Fibroblast of lung (primary cell): ENCODE results near the gene LYAR. TPM values are rescaled to one million over a fixed set of nuclear protein-coding genes. Genes with fewer than 3 reads are reported as not detected.
A peak's percentile ranks its signal among the peaks of the same experiment; 100 is the strongest.

Experiments
- DNase-seq, 2 donors: peaks; one replicate each; pipeline versions ENCODE4 v3.0.0 to v3.0.0-alpha.2; 2010; ENCODE audit warnings: low read depth in 2 of 2
- H2AFZ ChIP-seq: 2 replicates; pipeline ENCODE4 v1.5.1; 2012; ENCODE audit warnings: low read length, control low read depth, inconsistent platforms
- H3K27ac ChIP-seq: 2 replicates; pipeline ENCODE4 v1.5.1; 2011; ENCODE audit warnings: low read length, control low read depth; ENCODE audit not compliant: insufficient read depth
- H3K27me3 ChIP-seq: 2 replicates; pipeline ENCODE4 v1.5.1; 2011; ENCODE audit warnings: mild to moderate bottlenecking, low read length; ENCODE audit not compliant: control insufficient read depth, insufficient read depth
- H3K36me3 ChIP-seq: 2 replicates; pipeline ENCODE4 v1.5.1; 2011; ENCODE audit warnings: low read length; ENCODE audit not compliant: control insufficient read depth, insufficient read depth
- H3K4me1 ChIP-seq: 2 replicates; pipeline ENCODE4 v1.5.1; 2011; ENCODE audit warnings: low read length; ENCODE audit not compliant: control insufficient read depth, insufficient read depth; ENCODE audit errors: extremely low read depth
- H3K4me2 ChIP-seq: 2 replicates; pipeline ENCODE4 v1.5.1; 2011; ENCODE audit warnings: low read length, control low read depth; ENCODE audit not compliant: insufficient read depth; ENCODE audit errors: extremely low read depth
- H3K4me3 ChIP-seq, 4 experiments: fragments of 200-600 bp in 1 of 4; sonication (generic) in 1 of 4; replicated peaks in 1 of 4; 2 replicates each; pipeline ENCODE4 v1.5.1; 2011 to 2016; ENCODE audit warnings: low read length in 4 of 4, low read depth in 3 of 4, mild to moderate bottlenecking in 3 of 4, control low read depth in 2 of 4, inconsistent platforms in 1 of 4, mixed read lengths in 1 of 4; ENCODE audit not compliant: insufficient read depth in 1 of 4; ENCODE audit errors: control extremely low read depth in 1 of 4
- H3K79me2 ChIP-seq: 2 replicates; pipeline ENCODE4 v1.5.1; 2012; ENCODE audit warnings: mild to moderate bottlenecking, low read length, inconsistent platforms; ENCODE audit not compliant: control insufficient read depth, insufficient read depth
- H3K9ac ChIP-seq: 2 replicates; pipeline ENCODE4 v1.5.1; 2011; ENCODE audit warnings: mild to moderate bottlenecking, low read length, control low read depth; ENCODE audit not compliant: insufficient read depth
- H3K9me3 ChIP-seq: 2 replicates; pipeline ENCODE4 v1.5.1; 2012; ENCODE audit warnings: low read depth, low read length; ENCODE audit not compliant: control insufficient read depth, insufficient read depth
- H4K20me1 ChIP-seq: 2 replicates; pipeline ENCODE4 v1.5.1; 2011; ENCODE audit warnings: low read length; ENCODE audit not compliant: control insufficient read depth, insufficient read depth; ENCODE audit errors: extremely low read depth
- EZH2 ChIP-seq: IDR thresholded peaks from 2 replicates; pipeline ENCODE4 v1.5.1; 2012; ENCODE audit warnings: low read length, control low read depth, mild to moderate bottlenecking; ENCODE audit errors: missing control alignments
- polyA minus RNA-seq: library from RNA; depleted of rRNA, polyadenylated mRNA; stranded (reverse); fragments of >200 nt; gene quantifications from 2 replicates; pipeline ENCODE4 v1.2.3, GENCODE V29; 2011; ENCODE audit warnings: low replicate concordance
- polyA plus RNA-seq, 2 donors: library from polyadenylated mRNA; depleted of rRNA in 1 of 2; stranded (reverse) in 1 of 2; unstranded in 1 of 2; fragments of >200 nt; gene quantifications; 2 replicates each; pipeline ENCODE4 v1.2.1, GENCODE V29; 2011 to 2012; ENCODE audit warnings: missing spikeins in 1 of 2
- total RNA-seq: library from RNA; depleted of rRNA; stranded (reverse); fragments of >200 nt; gene quantifications from 2 replicates; pipeline ENCODE4 v1.2.1, GENCODE V29; 2014
- TF ChIP-seq, protein P1 (sequence below), 2 donors: IDR thresholded peaks in 1 of 2; conservative IDR thresholded peaks in 1 of 2; 1 replicate in 1 of 2; 2 replicates in 1 of 2; pipeline ENCODE4 v1.5.1; 2011 to 2012; ENCODE audit warnings: low read length in 2 of 2, control low read depth in 1 of 2, inconsistent platforms in 1 of 2, low read depth in 1 of 2, mild to moderate bottlenecking in 1 of 2

LYAR gene, protein sequence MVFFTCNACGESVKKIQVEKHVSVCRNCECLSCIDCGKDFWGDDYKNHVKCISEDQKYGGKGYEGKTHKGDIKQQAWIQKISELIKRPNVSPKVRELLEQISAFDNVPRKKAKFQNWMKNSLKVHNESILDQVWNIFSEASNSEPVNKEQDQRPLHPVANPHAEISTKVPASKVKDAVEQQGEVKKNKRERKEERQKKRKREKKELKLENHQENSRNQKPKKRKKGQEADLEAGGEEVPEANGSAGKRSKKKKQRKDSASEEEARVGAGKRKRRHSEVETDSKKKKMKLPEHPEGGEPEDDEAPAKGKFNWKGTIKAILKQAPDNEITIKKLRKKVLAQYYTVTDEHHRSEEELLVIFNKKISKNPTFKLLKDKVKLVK
- total RNA-seq = 11.1 and 11.8 TPM in 2 replicates
- 10.1 and 16.1 TPM in 2 replicates for polyA plus RNA-seq
- 12.7 and 20.5 TPM in 2 replicates for polyA plus RNA-seq (2012)
- not detected in 2 replicates for polyA minus RNA-seq

DNA sequence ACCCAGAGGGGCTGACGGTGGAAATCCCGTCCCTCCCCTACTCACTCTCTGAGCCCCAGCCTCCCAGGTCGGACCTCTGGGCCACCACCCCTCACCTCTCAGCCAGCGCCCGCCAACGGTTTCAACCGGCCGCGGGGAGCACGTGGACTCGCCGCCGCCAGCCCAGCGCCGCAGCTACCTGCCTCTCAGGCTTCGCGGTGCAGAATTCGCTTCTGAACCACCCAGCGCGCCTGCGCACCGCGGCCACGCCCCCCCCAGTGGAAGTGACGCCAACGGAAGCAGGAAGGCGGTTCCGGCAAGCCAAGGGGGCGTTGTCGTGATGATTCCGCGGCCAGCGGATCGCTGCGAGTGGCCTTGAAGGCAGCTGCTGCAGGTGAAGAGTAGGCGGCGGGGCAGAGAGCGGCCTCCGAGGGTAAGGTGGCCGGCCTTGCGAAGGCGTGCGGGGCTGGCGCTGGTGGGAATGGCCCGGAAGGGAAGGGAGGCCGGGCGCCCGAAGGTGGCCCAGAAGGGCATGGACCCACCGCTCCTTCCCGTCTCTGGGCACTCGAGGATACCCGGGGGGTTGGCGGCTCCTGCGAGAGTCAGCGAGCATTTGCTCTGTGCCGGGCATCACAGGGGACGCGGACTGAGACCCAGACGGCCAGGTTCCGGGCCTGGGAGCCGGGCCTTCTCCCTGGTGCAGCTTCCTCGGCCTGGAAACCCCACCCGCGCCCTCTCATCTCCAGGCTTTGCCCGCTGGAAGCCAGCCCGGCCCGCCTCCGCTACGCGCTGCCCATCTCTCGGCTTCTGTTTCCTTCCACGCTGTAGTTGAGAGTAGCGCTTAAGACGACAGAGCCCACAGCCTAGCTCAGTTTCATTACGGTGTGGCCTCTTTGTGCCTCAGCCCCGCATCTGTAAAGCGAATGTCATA lies at the start of gene LYAR, which contains the start of gene ZBTB49:
Gene LYAR (minus strand): TSS at position 214 of the 910 bp plus-strand sequence. CDS start 6,412 bp downstream, outside the sequence.
Gene ZBTB49 (plus strand): TSS at position 311 of the 910 bp plus-strand sequence. CDS start 9,695 bp downstream, outside the sequence.
- TF ChIP-seq, protein P1, sequence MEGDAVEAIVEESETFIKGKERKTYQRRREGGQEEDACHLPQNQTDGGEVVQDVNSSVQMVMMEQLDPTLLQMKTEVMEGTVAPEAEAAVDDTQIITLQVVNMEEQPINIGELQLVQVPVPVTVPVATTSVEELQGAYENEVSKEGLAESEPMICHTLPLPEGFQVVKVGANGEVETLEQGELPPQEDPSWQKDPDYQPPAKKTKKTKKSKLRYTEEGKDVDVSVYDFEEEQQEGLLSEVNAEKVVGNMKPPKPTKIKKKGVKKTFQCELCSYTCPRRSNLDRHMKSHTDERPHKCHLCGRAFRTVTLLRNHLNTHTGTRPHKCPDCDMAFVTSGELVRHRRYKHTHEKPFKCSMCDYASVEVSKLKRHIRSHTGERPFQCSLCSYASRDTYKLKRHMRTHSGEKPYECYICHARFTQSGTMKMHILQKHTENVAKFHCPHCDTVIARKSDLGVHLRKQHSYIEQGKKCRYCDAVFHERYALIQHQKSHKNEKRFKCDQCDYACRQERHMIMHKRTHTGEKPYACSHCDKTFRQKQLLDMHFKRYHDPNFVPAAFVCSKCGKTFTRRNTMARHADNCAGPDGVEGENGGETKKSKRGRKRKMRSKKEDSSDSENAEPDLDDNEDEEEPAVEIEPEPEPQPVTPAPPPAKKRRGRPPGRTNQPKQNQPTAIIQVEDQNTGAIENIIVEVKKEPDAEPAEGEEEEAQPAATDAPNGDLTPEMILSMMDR (conservative IDR thresholded peaks at IDR 0.05 in 1 of 2, IDR thresholded peaks at IDR 0.05 in 1 of 2; ENCODE audit: low read depth in 1 of 2, low read length in 2 of 2) = no peak
- no peak for TF ChIP-seq EZH2
- no peaks in the 10 kb centered on the region for H4K20me1 ChIP-seq
- no peaks in the 10 kb centered on the region for H3K36me3 ChIP-seq
- H3K4me2 ChIP-seq = peak within 1 kb of the TSS; percentile 99
- H3K79me2 ChIP-seq = peaks cover 51% of the 10 kb centered on the region
- H3K4me1 ChIP-seq = peaks cover 13% of the 10 kb centered on the region
- H3K27ac ChIP-seq = peak within 1 kb of the TSS; percentile 77
- DNase-seq = peak; percentile 84 to 86
- H3K27me3 ChIP-seq = no peaks in the 10 kb centered on the region
- H3K9me3 ChIP-seq = no peaks in the 10 kb centered on the region
- H3K4me3 ChIP-seq = peak within 1 kb of the TSS; percentile 69 to 99 (median 94)
- peak within 1 kb of the TSS; percentile 81 for H3K9ac ChIP-seq
- peak within 1 kb of the TSS; percentile 96 for H2AFZ ChIP-seq

DNA sequence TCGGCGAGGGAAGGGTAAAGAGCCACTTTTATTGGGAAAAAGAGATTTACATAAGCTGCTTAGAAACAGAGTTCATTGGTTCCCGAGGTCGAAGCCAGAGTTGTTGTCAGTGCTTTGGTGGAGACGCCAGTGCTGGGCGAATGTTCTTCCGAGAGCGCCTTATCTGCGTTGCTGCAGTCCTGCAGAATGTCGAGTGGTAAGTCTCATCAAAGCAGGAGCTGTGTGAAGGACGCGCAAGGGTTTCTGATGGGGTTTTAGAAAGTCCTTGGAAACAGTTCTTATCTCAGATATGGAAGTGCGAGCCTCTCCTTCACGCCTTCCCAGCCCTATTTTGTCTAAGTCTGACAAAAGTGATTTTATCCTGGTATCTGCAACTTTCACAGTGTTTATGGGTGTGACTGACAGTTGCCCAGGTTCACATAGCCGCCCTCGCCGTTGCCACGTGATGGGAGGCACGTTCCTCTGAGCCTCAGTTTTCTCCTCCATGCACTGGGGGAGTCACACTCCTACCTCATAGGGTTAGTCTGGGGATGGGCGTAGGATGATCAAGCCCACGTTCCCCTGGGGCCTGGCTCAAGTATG lies 49.6 kb upstream of the LYAR start:
- no peak overlapping the region for H3K27ac ChIP-seq
- H3K9me3 ChIP-seq = no peaks in the 10 kb centered on the region
- H4K20me1 ChIP-seq = no peaks in the 10 kb centered on the region
- no peak overlapping the region for H3K4me3 ChIP-seq
- no peak for TF ChIP-seq EZH2
- TF ChIP-seq, protein P1 (conservative IDR thresholded peaks at IDR 0.05 in 1 of 2, IDR thresholded peaks at IDR 0.05 in 1 of 2; ENCODE audit: low read depth in 1 of 2, low read length in 2 of 2) = no peak
- H2AFZ ChIP-seq = no peak overlapping the region
- H3K36me3 ChIP-seq = no peaks in the 10 kb centered on the region
- no peak overlapping the region for H3K4me2 ChIP-seq
- H3K9ac ChIP-seq = no peak overlapping the region
- no peaks in the 10 kb centered on the region for H3K4me1 ChIP-seq
- no peaks in the 10 kb centered on the region for H3K79me2 ChIP-seq
- peaks cover 4% of the 10 kb centered on the region for H3K27me3 ChIP-seq
- DNase-seq = no peak
